ENCODE results near the gene NRG4.

- TF ChIP-seq CTCF (IDR thresholded peaks at IDR 0.05; ENCODE audit: borderline replicate concordance, extremely low read depth, low read length, poor library complexity, severe bottlenecking) (no peak), EZH2 (IDR thresholded peaks at IDR 0.05; ENCODE audit: borderline replicate concordance, low read depth, low read length, severe bottlenecking) (no peak)
Measured at GRCh38 chr15:75966073-75966472, 46.2 kb downstream of the NRG4 start.
